Left lung (tissue), 10 donors: ENCODE data around the gene TMEM79. TPM values are rescaled to one million over a fixed set of nuclear protein-coding genes. Genes with fewer than 3 reads are reported as not detected.

Experiments used
- ATAC-seq: fragments of 200-7000 bp; cut with Tn5 transposase; one replicate; pipeline ENCODE4 v1.9.1; 2020; ENCODE audit warnings: moderate library complexity
- DNase-seq, 4 donors: peaks; one replicate each; pipeline ENCODE4 v3.0.0-alpha.2; 2013 to 2020
- H3K27ac ChIP-seq, 2 donors: fragments of 200-600 bp; sonication (generic) in 1 of 2; one replicate each; pipeline versions ENCODE4 v1.5.0 to v1.8.0; 2020 to 2021
- H3K27me3 ChIP-seq, 2 donors: fragments of 200-600 bp; sonication (generic) in 1 of 2; one replicate each; pipeline versions ENCODE4 v1.5.0 to v1.8.0; 2020 to 2021
- H3K36me3 ChIP-seq, 2 donors: fragments of 200-600 bp; sonication (generic) in 1 of 2; one replicate each; pipeline versions ENCODE4 v1.5.0 to v1.8.0; 2020 to 2021
- H3K4me1 ChIP-seq, 2 donors: fragments of 200-600 bp; one replicate each; pipeline ENCODE4 v1.8.0; 2021
- H3K4me3 ChIP-seq, 2 donors: fragments of 200-600 bp; sonication (generic) in 1 of 2; one replicate each; pipeline versions ENCODE4 v1.5.0 to v1.8.0; 2020 to 2021; ENCODE audit warnings: mild to moderate bottlenecking in 1 of 2
- H3K9me3 ChIP-seq, 2 donors: fragments of 200-600 bp; sonication (generic) in 1 of 2; one replicate each; pipeline versions ENCODE4 v1.5.0 to v1.8.0; 2020 to 2021
- intact Hi-C, 2 donors: fragments of 100-400 bp; cut with DNase I; formaldehyde crosslinking; loops; one replicate each; pipeline versions ENCODE4 v1.11.2 to v1.14.2; 2022
- polyA plus RNA-seq, 6 donors: library from polyadenylated mRNA; unstranded; fragments of 120-200 nt; gene quantifications; one replicate each; pipeline ENCODE4 v1.2.1, GENCODE V29; 2013; ENCODE audit not compliant: insufficient read length in 6 of 6
- total RNA-seq, 2 donors: library from RNA; stranded (reverse); fragmentation: NEBNext Ultra II Directional; extraction: Animal tissue kit (Norgen Biotek cat#: 25700); gene quantifications; one replicate each; pipeline ENCODE4 v1.2.1, GENCODE V29; 2021
- TF ChIP-seq, protein P1 (sequence below), 2 donors: fragments of 200-600 bp; sonication (generic) in 1 of 2; IDR thresholded peaks; one replicate each; pipeline versions ENCODE4 v1.5.0 to v1.8.0; 2021; ENCODE audit warnings: antibody characterized with exemption in 2 of 2
- donor health status: DM: no; HTN: yes; CAD: no.
- donor health status: DM: no; HTN: no; CAD: no.

Gene TMEM79
- total and polyA plus RNA-seq, 8 donors: 3.5 to 10.3 (median 8.7) TPM

DNA sequence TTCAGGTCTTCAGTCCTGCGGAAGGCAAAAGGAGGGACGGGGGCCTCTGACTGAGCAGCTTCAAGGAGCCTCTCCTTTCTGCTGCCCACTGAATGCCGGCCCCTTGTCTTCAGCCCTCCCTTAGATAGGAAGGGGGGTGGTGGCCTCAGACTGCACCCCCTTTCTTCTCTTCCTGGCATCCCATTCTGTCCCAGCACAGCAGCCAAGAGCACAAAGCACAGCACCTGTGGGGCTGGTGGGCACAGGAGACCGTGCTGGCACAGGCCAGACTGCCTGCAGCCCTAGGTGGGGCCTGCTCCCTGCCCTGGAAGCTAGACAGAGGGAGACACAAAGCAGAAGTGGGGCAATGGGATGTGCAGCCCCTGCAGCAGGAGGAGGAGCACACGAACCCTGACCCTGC lies 34.5 kb upstream of the TMEM79 start:
- Histone ChIP-seq H3K4me1 (peaks cover 8 to 32% of the 10 kb centered on the region in 2 donors), H3K36me3 (peaks cover 4 to 59% of the 10 kb centered on the region in 2 donors), H3K27me3 (peaks cover 0 to 23% of the 10 kb centered on the region in 2 donors), H3K27ac (no peak overlapping the region), H3K4me3 (no peak overlapping the region), H3K9me3 (no peaks in the 10 kb centered on the region)
- intact Hi-C loops: no loop called here
- ATAC-seq (no peak), DNase-seq (no peak)
- TF ChIP-seq, protein P1, sequence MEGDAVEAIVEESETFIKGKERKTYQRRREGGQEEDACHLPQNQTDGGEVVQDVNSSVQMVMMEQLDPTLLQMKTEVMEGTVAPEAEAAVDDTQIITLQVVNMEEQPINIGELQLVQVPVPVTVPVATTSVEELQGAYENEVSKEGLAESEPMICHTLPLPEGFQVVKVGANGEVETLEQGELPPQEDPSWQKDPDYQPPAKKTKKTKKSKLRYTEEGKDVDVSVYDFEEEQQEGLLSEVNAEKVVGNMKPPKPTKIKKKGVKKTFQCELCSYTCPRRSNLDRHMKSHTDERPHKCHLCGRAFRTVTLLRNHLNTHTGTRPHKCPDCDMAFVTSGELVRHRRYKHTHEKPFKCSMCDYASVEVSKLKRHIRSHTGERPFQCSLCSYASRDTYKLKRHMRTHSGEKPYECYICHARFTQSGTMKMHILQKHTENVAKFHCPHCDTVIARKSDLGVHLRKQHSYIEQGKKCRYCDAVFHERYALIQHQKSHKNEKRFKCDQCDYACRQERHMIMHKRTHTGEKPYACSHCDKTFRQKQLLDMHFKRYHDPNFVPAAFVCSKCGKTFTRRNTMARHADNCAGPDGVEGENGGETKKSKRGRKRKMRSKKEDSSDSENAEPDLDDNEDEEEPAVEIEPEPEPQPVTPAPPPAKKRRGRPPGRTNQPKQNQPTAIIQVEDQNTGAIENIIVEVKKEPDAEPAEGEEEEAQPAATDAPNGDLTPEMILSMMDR (IDR thresholded peaks at IDR 0.05): no peak

DNA sequence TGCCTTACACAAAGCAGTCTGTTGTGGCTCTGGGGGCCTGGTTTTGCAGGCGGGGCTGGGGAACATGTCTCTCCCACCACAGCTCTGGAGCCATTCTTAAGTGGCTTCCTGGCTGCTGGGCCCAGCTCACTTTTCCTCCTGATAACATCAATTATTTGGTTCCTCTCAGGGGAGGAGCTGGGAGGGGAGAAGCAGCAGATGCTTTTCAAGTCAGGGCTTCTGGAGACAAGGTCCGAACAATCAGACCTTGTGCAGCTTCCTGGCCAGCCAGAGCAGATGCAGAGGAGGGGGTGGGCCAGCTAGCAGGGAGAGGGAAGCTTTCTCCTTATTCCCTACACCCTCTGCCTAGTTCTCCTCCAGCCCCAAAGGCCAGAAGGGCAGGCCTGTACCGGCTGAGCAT lies 32.6 kb upstream of the TMEM79 start:
- no peak for ATAC-seq
- H3K27me3 ChIP-seq: peaks cover 0 to 4% of the 10 kb centered on the region in 2 donors
- DNase-seq: no peak
- peaks cover 4 to 79% of the 10 kb centered on the region in 2 donors for H3K36me3 ChIP-seq
- H3K4me3 ChIP-seq: no peak overlapping the region
- no peaks in the 10 kb centered on the region for H3K9me3 ChIP-seq
- intact Hi-C loops: no loop called here
- no peak overlapping the region for H3K27ac ChIP-seq
- peaks cover 0 to 14% of the 10 kb centered on the region in 2 donors for H3K4me1 ChIP-seq
- TF ChIP-seq, protein P1 (IDR thresholded peaks at IDR 0.05): no peak

DNA sequence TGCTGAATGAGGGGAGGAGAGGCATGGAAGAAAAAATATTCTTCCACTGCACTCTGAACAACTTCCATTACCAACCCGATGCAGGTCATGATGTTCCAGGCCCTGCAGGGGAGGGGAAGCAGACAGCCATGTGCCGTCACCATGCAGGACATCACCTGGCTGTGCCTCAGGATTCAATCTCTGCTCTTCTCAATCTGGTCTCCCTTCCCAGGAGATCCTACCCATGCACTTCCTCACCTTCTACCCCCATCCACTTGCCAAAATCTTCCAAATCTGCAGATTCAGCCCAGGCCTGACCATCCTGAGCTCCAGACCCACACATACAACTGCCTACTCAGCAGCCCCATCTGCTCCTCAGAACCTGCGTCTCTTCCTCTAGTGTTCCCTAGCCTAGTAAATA lies 30.5 kb upstream of the TMEM79 start:
- no peak for DNase-seq
- peaks cover 4 to 100% of the 10 kb centered on the region in 2 donors for H3K36me3 ChIP-seq
- H3K27ac ChIP-seq: no peak overlapping the region
- no peaks in the 10 kb centered on the region for H3K9me3 ChIP-seq
- no peak for ATAC-seq
- no peaks in the 10 kb centered on the region for H3K27me3 ChIP-seq
- H3K4me1 ChIP-seq: no peaks in the 10 kb centered on the region
- TF ChIP-seq, protein P1 (IDR thresholded peaks at IDR 0.05): no peak
- intact Hi-C loops: no loop called here
- no peak overlapping the region for H3K4me3 ChIP-seq

DNA sequence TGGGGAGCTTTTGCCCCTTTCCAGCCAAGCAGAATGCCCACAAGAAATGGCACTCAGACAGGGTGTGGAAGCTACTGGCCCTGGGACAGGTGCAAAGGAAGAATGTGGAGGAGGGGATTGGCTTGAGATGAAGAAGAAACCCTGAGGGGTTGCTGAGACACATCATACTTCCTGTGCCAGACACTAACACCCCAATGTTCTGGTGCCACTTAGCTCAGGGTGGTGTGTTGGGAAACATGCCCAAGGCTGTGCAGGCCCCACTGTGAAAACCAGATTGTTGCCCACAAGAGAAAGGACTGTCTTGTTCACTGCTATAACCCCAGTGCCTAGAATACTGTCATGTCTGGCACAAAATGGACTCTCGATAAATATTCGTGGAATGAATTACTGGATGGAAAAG lies 26.4 kb upstream of the TMEM79 start:
- H3K9me3 ChIP-seq: no peaks in the 10 kb centered on the region
- no peak overlapping the region for H3K4me3 ChIP-seq
- no peaks in the 10 kb centered on the region for H3K27me3 ChIP-seq
- no peaks in the 10 kb centered on the region for H3K4me1 ChIP-seq
- ATAC-seq (no peak), DNase-seq (no peak)
- TF ChIP-seq, protein P1 (IDR thresholded peaks at IDR 0.05): no peak
- intact Hi-C loops: no loop called here
- H3K27ac ChIP-seq: no peak overlapping the region
- H3K36me3 ChIP-seq: peaks cover 4 to 100% of the 10 kb centered on the region in 2 donors

DNA sequence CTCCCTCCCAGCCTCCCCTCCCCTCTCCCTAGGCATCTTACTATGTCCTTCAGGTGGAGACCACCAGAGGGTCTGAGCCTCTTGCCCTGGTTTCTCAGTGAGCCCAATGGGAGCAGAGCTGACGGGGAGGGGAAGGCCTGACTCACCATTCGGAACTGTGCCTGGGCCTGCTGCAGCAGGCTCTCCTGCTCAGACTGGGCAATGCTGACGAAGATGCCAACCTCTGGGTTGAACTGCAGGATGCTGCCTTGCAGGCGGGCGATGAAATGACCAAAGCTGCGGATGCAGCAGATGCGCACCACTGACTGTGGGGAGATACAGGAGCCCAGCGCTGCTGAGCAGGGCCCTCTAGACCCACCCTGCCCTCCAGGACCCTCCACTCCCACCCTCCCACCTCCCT lies 25.3 kb upstream of the TMEM79 start:
- Histone ChIP-seq H3K4me1 (no peaks in the 10 kb centered on the region), H3K9me3 (no peaks in the 10 kb centered on the region), H3K27me3 (no peaks in the 10 kb centered on the region), H3K36me3 (peaks cover 4 to 100% of the 10 kb centered on the region in 2 donors), H3K27ac (no peak overlapping the region), H3K4me3 (no peak overlapping the region)
- no peak for ATAC-seq
- TF ChIP-seq, protein P1 (IDR thresholded peaks at IDR 0.05): no peak
- intact Hi-C loops: no loop called here
- DNase-seq: no peak
